Tibial artery (tissue), 4 donors: ENCODE results near the gene KIF19.
"Not testable (repeated sequence)": the region's sequence is repeated elsewhere in the genome, so short reads cannot be mapped to it uniquely, and the experiment has no call there.

Experiments used
- DNase-seq, 2 donors: peaks; one replicate each; pipeline ENCODE4 v3.0.0-alpha.2; 2019
- H3K27ac ChIP-seq, 2 donors: fragments of 200-600 bp; sonication (generic) in 1 of 2; 1 replicate in 1 of 2; 2 replicates in 1 of 2; pipeline ENCODE4 v1.5.1; 2018 to 2019; ENCODE audit warnings: mild to moderate bottlenecking in 1 of 2
- H3K27me3 ChIP-seq, 2 donors: fragments of 200-600 bp; sonication (generic) in 1 of 2; one replicate each; pipeline versions ENCODE4 v1.5.1 to v1.6.0; 2016 to 2019
- H3K36me3 ChIP-seq, 3 donors: fragments of 200-600 bp; sonication (generic) in 2 of 3; one replicate each; pipeline ENCODE4 v1.5.1; 2016 to 2019; ENCODE audit warnings: mild to moderate bottlenecking in 2 of 3
- H3K4me1 ChIP-seq, 4 donors: fragments of 200-600 bp; sonication (generic) in 2 of 4; 1 replicate in 3 of 4; 2 replicates in 1 of 4; pipeline ENCODE4 v1.5.1; 2016 to 2019
- H3K4me3 ChIP-seq, 2 donors: fragments of 200-600 bp; sonication (generic) in 1 of 2; 1 replicate in 1 of 2; 2 replicates in 1 of 2; pipeline ENCODE4 v1.5.1; 2018 to 2019; ENCODE audit warnings: mild to moderate bottlenecking in 2 of 2
- H3K9me3 ChIP-seq, 3 donors: fragments of 200-600 bp; sonication (generic) in 1 of 3; one replicate each; pipeline ENCODE4 v1.5.1; 2016 to 2019
- intact Hi-C: fragments of 100-400 bp; cut with DNase I; formaldehyde crosslinking; loops from one replicate; pipeline ENCODE4 v1.15.0; 2023; ENCODE audit warnings: low total_unique reads
- TF ChIP-seq, protein P1 (sequence below), 2 experiments: fragments of 200-600 bp in 1 of 2; fragments of 450-650 bp in 1 of 2; IDR thresholded peaks; one replicate each; pipeline ENCODE4 v1.5.1; 2017 to 2019; ENCODE audit warnings: antibody characterized with exemption in 2 of 2, mild to moderate bottlenecking in 1 of 2, moderate library complexity in 1 of 2

The KIF19 gene

DNA sequence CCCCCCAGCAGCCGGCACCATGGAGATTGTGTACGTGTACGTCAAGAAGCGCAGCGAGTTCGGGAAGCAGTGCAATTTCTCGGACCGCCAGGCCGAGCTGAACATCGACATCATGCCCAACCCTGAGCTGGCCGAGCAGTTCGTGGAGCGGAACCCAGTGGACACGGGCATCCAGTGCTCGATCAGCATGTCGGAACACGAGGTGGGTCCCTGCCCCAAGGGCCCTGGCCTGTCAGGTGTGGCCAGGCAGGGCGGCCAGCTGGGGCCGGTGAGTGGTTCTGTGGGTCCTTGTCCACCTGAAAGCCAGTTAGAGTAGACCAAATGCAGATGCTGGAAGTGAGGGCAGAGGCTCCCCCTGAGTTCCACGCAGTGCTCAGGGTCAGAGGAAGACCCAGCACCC, 44.2 kb upstream of the KIF19 start:
- peaks cover 0 to 21% of the 10 kb centered on the region in 2 donors for H3K27me3 ChIP-seq
- no peaks in the 10 kb centered on the region for H3K4me1 ChIP-seq
- DNase-seq, result no peak
- intact Hi-C loops, result loop anchor here (10.0 kb wide), 1 partner anchor 187 kb away; no protein-coding TSS in a partner anchor
- TF ChIP-seq, protein P1, sequence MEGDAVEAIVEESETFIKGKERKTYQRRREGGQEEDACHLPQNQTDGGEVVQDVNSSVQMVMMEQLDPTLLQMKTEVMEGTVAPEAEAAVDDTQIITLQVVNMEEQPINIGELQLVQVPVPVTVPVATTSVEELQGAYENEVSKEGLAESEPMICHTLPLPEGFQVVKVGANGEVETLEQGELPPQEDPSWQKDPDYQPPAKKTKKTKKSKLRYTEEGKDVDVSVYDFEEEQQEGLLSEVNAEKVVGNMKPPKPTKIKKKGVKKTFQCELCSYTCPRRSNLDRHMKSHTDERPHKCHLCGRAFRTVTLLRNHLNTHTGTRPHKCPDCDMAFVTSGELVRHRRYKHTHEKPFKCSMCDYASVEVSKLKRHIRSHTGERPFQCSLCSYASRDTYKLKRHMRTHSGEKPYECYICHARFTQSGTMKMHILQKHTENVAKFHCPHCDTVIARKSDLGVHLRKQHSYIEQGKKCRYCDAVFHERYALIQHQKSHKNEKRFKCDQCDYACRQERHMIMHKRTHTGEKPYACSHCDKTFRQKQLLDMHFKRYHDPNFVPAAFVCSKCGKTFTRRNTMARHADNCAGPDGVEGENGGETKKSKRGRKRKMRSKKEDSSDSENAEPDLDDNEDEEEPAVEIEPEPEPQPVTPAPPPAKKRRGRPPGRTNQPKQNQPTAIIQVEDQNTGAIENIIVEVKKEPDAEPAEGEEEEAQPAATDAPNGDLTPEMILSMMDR (IDR thresholded peaks at IDR 0.05), result no peak
- H3K36me3 ChIP-seq, result no peaks in the 10 kb centered on the region
- no peak overlapping the region for H3K4me3 ChIP-seq
- no peaks in the 10 kb centered on the region for H3K9me3 ChIP-seq
- H3K27ac ChIP-seq, result no peak overlapping the region

DNA sequence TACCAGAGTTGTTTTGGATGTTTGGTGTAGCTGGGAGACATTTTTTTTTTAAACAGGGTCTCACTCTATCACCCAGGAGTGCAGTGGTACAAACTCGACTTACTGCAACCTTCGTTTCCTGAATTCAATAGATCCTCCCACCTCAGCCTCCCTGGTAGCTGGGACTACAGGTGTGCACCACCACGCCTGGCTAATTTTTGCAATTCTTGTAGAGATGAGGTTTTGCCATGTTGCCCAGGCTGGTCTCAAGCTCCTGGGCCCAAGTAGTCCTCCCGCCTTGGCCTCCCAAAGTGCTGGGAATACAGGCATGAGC, 43.8 kb upstream of the KIF19 start:
- H3K4me1 ChIP-seq, H3K27ac ChIP-seq, DNase-seq, H3K36me3 ChIP-seq, H3K9me3 ChIP-seq, H3K4me3 ChIP-seq: not testable (repeated sequence)
- peaks cover 0 to 21% of the 10 kb centered on the region in 2 donors for H3K27me3 ChIP-seq
- intact Hi-C loops, result loop anchor here (10.0 kb wide), 1 partner anchor 187 kb away; no protein-coding TSS in a partner anchor

DNA sequence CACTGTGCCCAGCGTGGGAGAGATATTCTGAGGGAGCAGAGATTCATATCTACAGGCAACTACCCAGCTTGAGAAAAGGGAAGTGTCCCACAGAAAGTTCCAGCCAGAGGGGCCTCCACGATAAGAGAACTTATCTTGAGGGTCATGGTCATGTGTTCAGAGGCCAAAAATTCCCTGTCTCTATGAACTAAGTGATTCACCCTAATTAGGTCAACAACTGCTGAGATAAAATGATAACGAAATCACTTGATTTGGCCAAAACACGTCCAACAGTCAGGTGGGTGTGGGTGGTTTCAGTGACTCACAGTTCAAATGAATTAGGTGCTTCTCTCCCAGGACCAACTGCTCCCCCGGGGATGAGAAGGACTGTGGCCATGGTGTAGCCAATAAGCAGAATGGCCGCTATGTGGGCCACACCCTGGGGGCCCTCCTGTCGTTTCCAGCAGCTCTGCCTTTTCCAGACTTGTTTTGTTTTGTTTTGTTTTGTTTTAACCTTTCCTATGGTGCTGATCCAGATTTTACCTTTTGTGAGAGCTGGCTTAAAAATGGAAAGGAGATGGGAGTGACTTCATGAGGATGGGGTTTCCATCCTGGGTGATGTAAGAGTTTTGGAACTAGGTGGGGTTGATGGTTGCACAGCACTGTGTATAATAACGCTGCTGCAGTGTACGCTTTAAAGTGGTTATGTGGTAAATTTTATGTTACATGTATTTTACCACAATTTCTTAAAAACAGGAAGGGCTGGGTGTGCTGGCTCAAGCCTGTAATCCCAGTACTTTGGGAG, 43.2 kb upstream of the KIF19 start:
- Histone ChIP-seq H3K27me3 (peaks cover 0 to 19% of the 10 kb centered on the region in 2 donors), H3K4me1 (no peaks in the 10 kb centered on the region), H3K9me3 (no peaks in the 10 kb centered on the region), H3K4me3 (no peak overlapping the region), H3K36me3 (no peaks in the 10 kb centered on the region), H3K27ac (no peak overlapping the region)
- intact Hi-C loops, result loop anchor here (10.0 kb wide), 1 partner anchor 188 kb away; no protein-coding TSS in a partner anchor
- DNase-seq, result no peak
- TF ChIP-seq, protein P1 (IDR thresholded peaks at IDR 0.05), result no peak

DNA sequence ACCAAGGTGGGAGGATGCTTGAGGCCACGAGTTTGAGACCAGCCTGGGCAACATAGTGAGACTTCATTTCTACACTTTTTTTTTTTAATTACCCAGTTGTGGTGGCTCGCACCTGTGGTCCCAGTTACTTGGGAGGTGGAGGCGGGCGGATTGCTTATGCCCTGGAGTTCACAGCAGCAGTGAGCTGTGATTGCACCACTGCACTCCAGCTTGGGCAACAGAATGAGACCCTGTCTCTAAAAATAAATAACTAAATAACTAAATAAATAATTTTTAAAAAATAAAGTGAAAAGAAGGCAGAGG, 42.7 kb upstream of the KIF19 start:
- no peak for DNase-seq
- H3K9me3 ChIP-seq, result no peaks in the 10 kb centered on the region
- no peaks in the 10 kb centered on the region for H3K4me1 ChIP-seq
- H3K4me3 ChIP-seq, result no peak overlapping the region
- intact Hi-C loops, result loop anchor here (10.0 kb wide), 1 partner anchor 189 kb away; no protein-coding TSS in a partner anchor
- TF ChIP-seq, protein P1 (IDR thresholded peaks at IDR 0.05), result no peak
- H3K27ac ChIP-seq, result no peak overlapping the region
- peaks cover 0 to 19% of the 10 kb centered on the region in 2 donors for H3K27me3 ChIP-seq
- no peaks in the 10 kb centered on the region for H3K36me3 ChIP-seq

DNA sequence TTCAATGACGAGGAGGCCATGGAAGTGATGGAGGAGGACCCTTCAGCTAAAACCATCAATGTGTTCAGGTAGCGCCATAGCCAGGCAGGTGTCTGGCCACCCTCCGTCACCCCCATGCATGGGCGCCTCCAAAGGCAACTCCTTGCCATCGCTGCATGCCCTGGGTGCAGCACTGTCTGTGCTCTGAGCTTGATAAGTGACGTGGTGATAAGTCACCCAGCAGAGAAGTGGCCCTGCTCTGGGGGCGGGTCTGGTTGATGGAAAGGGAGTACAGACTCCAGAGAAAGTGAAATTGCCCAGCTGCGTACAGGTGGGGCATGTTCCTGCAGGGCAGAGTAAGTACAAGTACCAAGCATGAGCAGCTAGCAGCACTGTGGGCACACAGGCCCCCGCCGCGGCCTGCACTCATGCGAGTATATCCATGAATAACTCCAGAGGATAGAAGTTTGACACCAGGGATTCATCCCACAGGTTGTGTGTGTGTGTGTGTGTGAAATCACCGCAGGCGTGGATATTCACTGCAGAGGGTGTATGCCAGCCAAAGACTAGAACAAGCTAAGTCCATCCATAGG, 38.9 kb upstream of the KIF19 start:
- no peaks in the 10 kb centered on the region for H3K9me3 ChIP-seq
- no peaks in the 10 kb centered on the region for H3K4me1 ChIP-seq
- intact Hi-C loops, result loop anchor here (10.0 kb wide), 1 partner anchor 192 kb away; no protein-coding TSS in a partner anchor
- H3K4me3 ChIP-seq, result no peak overlapping the region
- H3K36me3 ChIP-seq, result no peaks in the 10 kb centered on the region
- H3K27ac ChIP-seq, result no peak overlapping the region
- H3K27me3 ChIP-seq, result peaks cover 0 to 19% of the 10 kb centered on the region in 2 donors
- TF ChIP-seq, protein P1 (IDR thresholded peaks at IDR 0.05), result no peak
- DNase-seq, result no peak

DNA sequence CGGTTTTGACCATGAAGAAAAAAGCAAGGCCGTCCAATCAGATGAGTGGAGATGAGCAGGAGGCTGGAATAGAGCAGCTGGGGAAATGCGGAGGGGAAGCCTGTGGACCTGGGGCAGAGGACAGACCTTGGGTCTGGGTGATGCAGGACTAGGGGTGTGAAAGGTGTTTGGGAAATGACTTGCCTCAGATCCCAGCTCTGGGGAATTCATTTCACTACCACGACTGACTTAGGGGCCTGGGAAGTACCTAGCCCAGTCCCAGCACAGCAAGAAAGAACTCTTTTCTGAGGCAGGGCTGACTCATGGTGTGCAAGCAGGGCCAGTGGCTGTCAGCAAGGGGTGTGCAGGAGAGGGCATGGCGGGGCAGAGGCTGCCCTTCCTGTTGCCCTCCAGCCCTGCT, 37.2 kb upstream of the KIF19 start:
- H3K27me3 ChIP-seq, result peaks cover 0 to 11% of the 10 kb centered on the region in 2 donors
- H3K4me1 ChIP-seq, result no peaks in the 10 kb centered on the region
- no peak overlapping the region for H3K4me3 ChIP-seq
- TF ChIP-seq, protein P1 (IDR thresholded peaks at IDR 0.05), result no peak
- H3K36me3 ChIP-seq, result no peaks in the 10 kb centered on the region
- no peak for DNase-seq
- H3K27ac ChIP-seq, result no peak overlapping the region
- intact Hi-C loops, result loop anchor here (10.0 kb wide), 1 partner anchor 194 kb away; no protein-coding TSS in a partner anchor
- H3K9me3 ChIP-seq, result no peaks in the 10 kb centered on the region
